Activated CD8-positive, alpha-beta memory T cell treated with anti-CD3 and anti-CD28 coated beads for 1 hour (primary cell): ENCODE results near the gene DLGAP4.

Experiments used
- DNase-seq, 2 donors: peaks; one replicate each; pipeline ENCODE4 v3.0.0-alpha.2; 2020; ENCODE audit warnings: low read depth in 1 of 2; ENCODE audit errors: extremely low read depth in 1 of 2

Gene DLGAP4

DNA sequence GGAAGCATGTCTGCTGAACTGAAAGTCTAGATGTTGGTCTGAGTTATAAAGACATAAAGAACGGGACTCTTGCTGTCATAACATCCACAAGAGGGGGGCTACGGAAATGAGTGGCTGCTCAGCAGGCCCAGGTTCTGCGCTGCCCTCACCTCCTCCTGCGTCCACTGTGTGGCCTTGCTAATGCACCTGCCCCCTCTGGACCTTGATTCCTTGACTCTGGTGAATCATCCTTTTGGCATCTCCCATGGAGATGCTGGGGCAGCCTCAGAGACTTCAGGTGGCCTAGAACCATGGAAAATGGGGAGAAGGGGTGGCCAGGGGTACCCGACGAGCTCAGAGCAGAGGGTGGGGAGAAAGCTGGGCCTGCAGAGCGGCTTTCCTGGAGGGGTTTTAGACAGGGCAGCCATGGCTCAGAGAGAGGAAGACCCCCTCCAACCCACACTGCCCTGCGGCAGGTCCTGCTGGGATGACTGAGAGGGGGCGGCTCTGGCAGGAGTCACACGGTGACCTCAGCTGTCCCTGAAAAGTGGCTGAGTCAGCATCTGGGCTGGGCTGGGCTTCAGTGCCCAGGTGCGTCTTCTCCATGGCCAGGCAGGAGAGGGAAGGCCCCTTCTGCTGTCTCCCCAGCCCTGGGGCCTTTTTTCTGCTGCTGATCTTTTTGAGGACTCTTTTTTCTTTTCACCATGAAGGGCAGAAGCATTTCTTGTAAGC is 46.9 kb downstream of the DLGAP4 start:
- no peak for DNase-seq

GRCh38 chr20:36353740-36354139 is 47.6 kb downstream of the DLGAP4 start:
- no peak for DNase-seq

GRCh38 chr20:36355469-36356171 is 49.5 kb downstream of the DLGAP4 start:
- DNase-seq, result no peak

DNA sequence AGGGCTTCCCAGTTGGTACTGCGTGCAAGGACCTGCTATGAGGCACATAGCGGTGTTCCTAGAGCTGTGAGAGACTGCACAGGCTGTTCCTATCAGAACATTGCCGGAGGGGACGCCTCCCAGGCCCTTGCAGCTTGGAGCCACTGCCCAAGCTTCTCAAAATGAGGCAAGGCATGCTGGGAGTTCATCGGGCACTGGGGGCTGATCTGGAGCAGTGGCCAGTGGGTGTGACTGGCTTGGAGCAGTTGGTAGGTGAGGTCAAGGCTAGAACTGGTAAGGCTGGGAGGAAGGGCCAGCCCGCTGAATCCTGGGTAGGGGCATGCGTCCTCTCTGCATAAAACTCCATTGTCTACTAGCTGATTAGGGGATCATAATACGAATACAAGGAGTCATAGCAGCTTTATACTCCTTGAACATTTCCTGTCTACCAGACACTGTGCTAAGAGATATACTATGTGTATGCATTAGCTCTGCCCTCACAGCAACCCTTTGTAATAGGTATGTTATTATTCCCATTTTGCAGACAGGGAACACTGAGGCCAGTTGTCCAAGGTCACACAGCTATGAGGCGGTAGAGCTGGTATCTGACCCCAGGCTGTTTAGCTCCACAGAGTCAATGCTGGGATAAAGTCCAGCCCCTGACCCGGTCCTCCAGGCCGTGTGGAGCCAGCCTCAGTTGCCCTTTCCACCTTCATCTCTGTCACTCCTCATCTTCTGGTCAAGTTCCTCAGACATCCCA is 53.7 kb downstream of the DLGAP4 start:
- no peak for DNase-seq

- no peak for DNase-seq
These were observed 54.3 kb downstream of the DLGAP4 start for GRCh38 chr20:36360429-36360828.

- no peak for DNase-seq
These were observed 55.3 kb downstream of the DLGAP4 start for GRCh38 chr20:36361406-36361805.

DNA sequence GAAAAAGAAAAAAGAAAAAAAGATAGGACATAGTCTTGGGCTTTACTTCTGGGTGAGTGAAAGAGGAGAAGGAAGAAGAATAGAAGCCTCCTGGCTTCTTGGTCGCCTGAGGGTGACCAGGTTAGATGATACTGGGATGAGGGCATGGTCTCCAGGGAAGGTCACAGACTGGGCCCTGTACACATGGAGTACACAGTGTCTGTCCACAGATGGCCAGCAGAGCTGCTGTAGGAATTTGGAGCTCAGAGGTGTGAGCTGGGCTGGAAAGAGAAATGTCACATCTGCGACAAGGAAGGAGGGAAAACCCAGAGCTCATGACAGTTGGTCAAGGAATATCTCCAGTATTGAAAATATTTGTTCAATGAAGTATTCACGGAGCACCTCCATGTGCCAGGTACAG is 56.1 kb downstream of the DLGAP4 start:
- DNase-seq, result no peak

DNA sequence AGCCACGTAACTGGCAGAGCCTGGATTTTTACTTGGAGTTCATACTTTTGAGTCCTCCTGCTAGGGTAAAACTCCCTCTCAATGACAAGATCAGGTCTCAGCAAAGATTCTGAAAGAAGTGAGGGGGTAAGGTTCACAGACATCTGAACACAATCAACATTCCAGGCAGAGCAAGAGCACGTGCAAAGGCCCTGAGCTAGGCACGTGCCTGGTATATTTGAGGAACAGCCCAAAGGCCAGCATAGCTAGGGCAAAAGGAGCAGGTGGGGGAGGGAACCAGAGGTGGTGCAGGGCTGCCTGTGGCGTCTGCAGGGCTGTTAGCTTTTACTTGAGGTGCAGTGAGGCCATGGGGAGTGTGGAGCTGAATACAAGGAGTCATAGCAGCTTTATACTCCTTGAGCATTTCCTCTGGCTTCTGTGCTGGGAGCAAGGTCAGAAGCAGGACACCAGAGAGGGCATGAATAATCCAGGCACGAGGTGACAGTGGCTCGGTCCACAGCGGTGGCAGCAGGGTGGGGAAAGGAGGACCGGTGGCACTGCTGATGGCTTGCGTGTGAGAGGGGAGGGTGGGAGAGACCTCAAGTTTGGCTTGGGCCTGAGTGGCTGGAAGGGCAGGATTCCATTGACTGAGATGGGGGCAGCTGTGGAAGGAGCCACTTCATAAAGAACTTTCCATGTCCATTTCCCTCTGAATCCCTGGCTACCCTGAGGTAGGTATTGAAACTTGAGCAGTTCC is 57.0 kb downstream of the DLGAP4 start:
- DNase-seq, result no peak

DNA sequence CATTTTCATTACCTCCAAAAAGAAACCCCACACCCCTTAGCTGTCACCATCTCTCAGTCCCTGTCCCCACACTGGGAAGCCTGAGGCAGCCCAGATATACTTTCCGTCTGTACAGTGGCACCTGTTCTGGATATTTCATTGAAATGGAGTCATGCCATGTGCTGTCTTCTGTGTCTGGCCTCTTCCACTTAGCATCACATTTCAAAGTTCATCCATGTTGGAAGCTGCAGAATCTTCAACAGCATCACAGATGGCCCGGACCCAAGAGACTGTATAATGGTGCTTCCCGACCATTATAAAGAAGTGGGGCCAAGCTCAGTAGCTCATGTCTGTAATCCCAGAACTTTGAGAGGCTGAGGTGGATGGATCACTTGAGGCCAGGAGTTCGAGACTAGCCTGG is 58.4 kb downstream of the DLGAP4 start:
- DNase-seq, result no peak

- DNase-seq, result no peak
These were observed 60.7 kb downstream of the DLGAP4 start for GRCh38 chr20:36366623-36367369.

GRCh38 chr20:36367370-36367745 is 61.2 kb downstream of the DLGAP4 start:
- no peak for DNase-seq

DNA sequence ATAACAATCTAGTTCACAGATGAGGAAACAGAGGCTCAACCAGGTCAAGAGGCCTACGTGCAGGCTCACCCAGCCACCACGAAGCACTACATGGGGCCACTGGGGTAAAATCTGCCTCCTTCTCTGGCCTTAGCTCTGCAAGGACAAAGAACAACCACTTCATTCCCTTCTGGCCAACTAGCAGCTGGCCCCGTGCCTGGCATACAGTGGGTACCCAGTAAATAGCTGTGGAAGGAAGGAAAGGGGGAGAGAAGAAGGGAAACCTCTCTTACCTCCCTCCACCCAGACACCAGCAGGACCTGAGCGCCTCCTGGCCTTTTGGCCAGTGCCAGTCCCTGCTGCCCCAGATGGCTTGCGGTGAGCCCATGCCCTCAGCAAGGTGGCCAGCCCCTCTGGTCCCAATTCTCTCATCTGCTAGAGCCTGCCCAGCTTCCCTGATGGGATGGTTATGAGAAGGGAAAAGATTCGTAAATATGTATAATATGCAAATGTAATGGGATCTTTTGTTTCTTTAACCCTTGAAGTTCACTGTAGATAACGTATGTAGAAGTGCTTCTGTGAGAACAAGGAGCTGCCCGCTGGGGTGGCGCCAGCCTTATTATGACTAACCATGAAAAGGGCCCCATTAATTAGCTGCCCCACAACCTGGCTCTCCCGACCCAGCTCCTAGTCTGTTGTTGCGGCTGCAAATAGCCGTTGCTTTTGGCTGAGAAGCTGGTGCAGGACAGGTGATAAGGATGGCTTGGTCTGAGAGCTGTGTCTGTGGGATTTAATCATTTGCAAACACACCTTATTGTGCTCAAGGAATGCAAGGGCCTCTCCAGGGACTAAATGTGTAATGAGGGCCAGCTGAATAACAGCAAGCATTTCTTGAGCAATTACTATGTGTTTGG is 62.0 kb downstream of the DLGAP4 start:
- DNase-seq, result no peak

- DNase-seq, result no peak
These were observed 62.7 kb downstream of the DLGAP4 start for GRCh38 chr20:36368869-36369268.

DNA sequence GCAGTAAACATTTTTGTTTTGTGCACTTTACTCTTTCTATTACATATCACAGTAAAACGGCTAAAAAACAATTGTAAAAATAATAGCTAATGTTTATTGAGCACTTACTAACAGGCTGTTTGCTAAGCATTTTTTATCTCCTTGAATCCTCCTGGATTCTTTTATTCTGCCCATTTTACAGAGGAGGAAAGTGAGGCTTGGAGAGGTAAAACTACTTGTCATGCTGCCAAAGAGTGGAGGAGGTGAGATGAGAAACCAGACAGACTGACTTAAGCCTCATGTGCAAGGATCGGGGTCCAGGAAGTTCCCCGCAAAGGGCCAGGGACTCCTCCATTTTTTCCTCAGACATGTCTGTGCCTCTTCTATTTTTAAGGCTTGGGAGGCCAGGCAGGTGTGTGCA is 63.6 kb downstream of the DLGAP4 start:
- DNase-seq, result no peak

- DNase-seq, result no peak
These were observed 65.1 kb downstream of the DLGAP4 start for GRCh38 chr20:36370991-36371790.

DNA sequence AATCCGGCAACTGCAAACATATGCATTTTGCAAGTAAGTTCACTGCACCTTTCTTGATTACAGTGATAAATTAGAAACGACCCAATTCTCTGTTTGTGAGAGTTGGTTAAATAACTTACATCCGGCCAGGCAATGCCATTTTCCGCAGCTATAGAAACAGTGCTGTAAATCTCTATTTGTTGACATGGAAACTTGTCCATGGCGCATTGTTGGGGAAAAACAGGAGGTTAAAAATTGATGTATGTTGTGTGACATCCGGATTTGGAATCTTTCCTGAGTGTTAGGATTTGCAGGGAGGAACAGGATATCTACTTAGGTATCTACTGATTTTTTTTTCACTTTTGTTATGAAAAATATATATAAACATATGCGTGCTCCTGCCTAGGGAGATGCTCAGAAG is 66.5 kb downstream of the DLGAP4 start:
- DNase-seq, result no peak

- no peak for DNase-seq
These were observed 67.0 kb downstream of the DLGAP4 start for GRCh38 chr20:36373089-36373488.

GRCh38 chr20:36374995-36375394 is 68.9 kb downstream of the DLGAP4 start:
- no peak for DNase-seq
